BLaER1 (cell line): Measurements from ENCODE around the gene ASAP2.
A peak's percentile ranks its signal among the peaks of the same experiment; 100 is the strongest.

Experiments used
- H3K27ac ChIP-seq: shearing (Covaris generic); formaldehyde crosslinking; 2 replicates; pipeline ENCODE4 v1.8.1; 2022
- H3K27me3 ChIP-seq: shearing (Covaris generic); formaldehyde crosslinking; 2 replicates; pipeline ENCODE4 v1.8.1; 2022
- H3K36me3 ChIP-seq: shearing (Covaris generic); formaldehyde crosslinking; 2 replicates; pipeline ENCODE4 v1.8.1; 2022
- H3K4me1 ChIP-seq: shearing (Covaris generic); formaldehyde crosslinking; 2 replicates; pipeline ENCODE4 v1.8.1; 2022
- H3K4me2 ChIP-seq: shearing (Covaris generic); formaldehyde crosslinking; 2 replicates; pipeline ENCODE4 v1.8.1; 2022
- H3K4me3 ChIP-seq: shearing (Covaris generic); formaldehyde crosslinking; 2 replicates; pipeline ENCODE4 v1.8.1; 2022
- H3K9ac ChIP-seq: shearing (Covaris generic); formaldehyde crosslinking; 2 replicates; pipeline ENCODE4 v1.8.1; 2022
- H3K9me3 ChIP-seq: shearing (Covaris generic); formaldehyde crosslinking; 2 replicates; pipeline ENCODE4 v1.8.1; 2022
- H4K20me1 ChIP-seq: shearing (Covaris generic); formaldehyde crosslinking; 2 replicates; pipeline ENCODE4 v1.8.1; 2022
- Cebpa-rat ChIP-seq: shearing (Covaris generic); IDR thresholded peaks from 2 replicates; pipeline ENCODE4 v1.8.1; 2022

The ASAP2 gene

GRCh38 chr2:9249020-9249800, 42.6 kb downstream of the ASAP2 start:
- no peak overlapping the region for H3K9ac ChIP-seq
- H3K4me1 ChIP-seq = peaks cover 68% of the 10 kb centered on the region
- peak overlapping the region; percentile 57 for H3K4me2 ChIP-seq
- H3K36me3 ChIP-seq = peaks cover 6% of the 10 kb centered on the region
- H3K9me3 ChIP-seq = no peaks in the 10 kb centered on the region
- no peaks in the 10 kb centered on the region for H3K27me3 ChIP-seq
- peaks cover 99% of the 10 kb centered on the region for H4K20me1 ChIP-seq
- H3K27ac ChIP-seq = peak overlapping the region; percentile 48
- no peak for TF ChIP-seq Cebpa-rat
- H3K4me3 ChIP-seq = no peak overlapping the region

GRCh38 chr2:9250091-9250490, 43.5 kb downstream of the ASAP2 start:
- H3K9me3 ChIP-seq = no peaks in the 10 kb centered on the region
- TF ChIP-seq Cebpa-rat = no peak

GRCh38 chr2:9250498-9251153, 44.0 kb downstream of the ASAP2 start:
- Histone ChIP-seq H3K27ac (peak overlapping the region; percentile 38), H3K4me1 (peaks cover 57% of the 10 kb centered on the region), H3K36me3 (peaks cover 6% of the 10 kb centered on the region), H3K9me3 (no peaks in the 10 kb centered on the region), H3K4me3 (no peak overlapping the region), H4K20me1 (peaks cover 99% of the 10 kb centered on the region), H3K4me2 (peak overlapping the region; percentile 57), H3K9ac (no peak overlapping the region), H3K27me3 (no peaks in the 10 kb centered on the region)
- no peak for TF ChIP-seq Cebpa-rat

More at GRCh38 chr2:9250091-9250490, 43.5 kb downstream of the ASAP2 start:
- Histone ChIP-seq H3K9ac (no peak overlapping the region), H3K36me3 (peaks cover 6% of the 10 kb centered on the region), H3K4me2 (peak overlapping the region; percentile 57), H3K4me3 (no peak overlapping the region), H3K27ac (peak overlapping the region; percentile 48), H3K27me3 (no peaks in the 10 kb centered on the region), H4K20me1 (peaks cover 99% of the 10 kb centered on the region), H3K4me1 (peaks cover 63% of the 10 kb centered on the region)

- Histone ChIP-seq H3K36me3 (peaks cover 2% of the 10 kb centered on the region), H3K27ac (peak overlapping the region; percentile 38), H3K4me1 (peaks cover 63% of the 10 kb centered on the region), H3K27me3 (no peaks in the 10 kb centered on the region), H3K4me2 (peak overlapping the region; percentile 57), H3K9me3 (no peaks in the 10 kb centered on the region), H3K4me3 (no peak overlapping the region), H3K9ac (no peak overlapping the region), H4K20me1 (peaks cover 99% of the 10 kb centered on the region)
- no peak for TF ChIP-seq Cebpa-rat
Measured at GRCh38 chr2:9251154-9252001, 44.8 kb downstream of the ASAP2 start.

- Histone ChIP-seq H3K27me3 (no peaks in the 10 kb centered on the region), H3K27ac (peak overlapping the region; percentile 14; the same call in 1 of the 2 replicates), H3K4me3 (no peak overlapping the region), H3K4me2 (peak overlapping the region; percentile 57), H4K20me1 (peaks cover 99% of the 10 kb centered on the region), H3K9ac (no peak overlapping the region), H3K36me3 (no peaks in the 10 kb centered on the region; the same call in none of the 2 replicates), H3K4me1 (peaks cover 65% of the 10 kb centered on the region), H3K9me3 (no peaks in the 10 kb centered on the region)
- TF ChIP-seq Cebpa-rat = no peak
Measured at GRCh38 chr2:9252002-9252357, 45.4 kb downstream of the ASAP2 start.

- peaks cover 99% of the 10 kb centered on the region for H4K20me1 ChIP-seq
- no peak for TF ChIP-seq Cebpa-rat
- H3K27ac ChIP-seq = no peak overlapping the region
- no peaks in the 10 kb centered on the region for H3K9me3 ChIP-seq
- no peak overlapping the region for H3K9ac ChIP-seq
- no peak overlapping the region for H3K4me2 ChIP-seq
- H3K36me3 ChIP-seq = no peaks in the 10 kb centered on the region; the same call in none of the 2 replicates
- no peak overlapping the region for H3K4me3 ChIP-seq
- no peaks in the 10 kb centered on the region for H3K27me3 ChIP-seq
- H3K4me1 ChIP-seq = peaks cover 65% of the 10 kb centered on the region
Measured at GRCh38 chr2:9255416-9255815, 48.8 kb downstream of the ASAP2 start.

- Histone ChIP-seq H3K4me3 (no peak overlapping the region), H3K4me2 (peak overlapping the region; percentile 79), H3K27ac (no peak overlapping the region), H3K36me3 (no peaks in the 10 kb centered on the region; the same call in none of the 2 replicates), H3K9ac (no peak overlapping the region), H4K20me1 (peaks cover 99% of the 10 kb centered on the region), H3K27me3 (no peaks in the 10 kb centered on the region), H3K4me1 (peaks cover 65% of the 10 kb centered on the region), H3K9me3 (no peaks in the 10 kb centered on the region)
- TF ChIP-seq Cebpa-rat = no peak
Measured at GRCh38 chr2:9256147-9256546, 49.5 kb downstream of the ASAP2 start.

GRCh38 chr2:9256570-9257043, 50.0 kb downstream of the ASAP2 start:
- no peak overlapping the region for H3K4me3 ChIP-seq
- no peaks in the 10 kb centered on the region for H3K9me3 ChIP-seq
- H3K36me3 ChIP-seq = no peaks in the 10 kb centered on the region; the same call in none of the 2 replicates
- no peaks in the 10 kb centered on the region for H3K27me3 ChIP-seq
- H3K9ac ChIP-seq = 0 out of 2 replicates have a peak overlapping the region, but pooled peaks have one; percentile 40
- peak overlapping the region; percentile 79 for H3K4me2 ChIP-seq
- H4K20me1 ChIP-seq = peaks cover 99% of the 10 kb centered on the region
- peaks cover 65% of the 10 kb centered on the region for H3K4me1 ChIP-seq
- H3K27ac ChIP-seq = peak overlapping the region; percentile 40; the same call in 1 of the 2 replicates
- no peak for TF ChIP-seq Cebpa-rat

- TF ChIP-seq Cebpa-rat = no peak
- H4K20me1 ChIP-seq = peaks cover 100% of the 10 kb centered on the region
- peak overlapping the region; percentile 57 for H3K27ac ChIP-seq
- H3K27me3 ChIP-seq = no peaks in the 10 kb centered on the region
- H3K4me2 ChIP-seq = peak overlapping the region; percentile 79
- H3K4me3 ChIP-seq = peak overlapping the region; percentile 11; the same call in 1 of the 2 replicates
- no peaks in the 10 kb centered on the region; the same call in 1 of the 2 replicates for H3K36me3 ChIP-seq
- H3K9ac ChIP-seq = peak overlapping the region; percentile 51; the same call in 1 of the 2 replicates
- no peaks in the 10 kb centered on the region for H3K9me3 ChIP-seq
- peaks cover 73% of the 10 kb centered on the region for H3K4me1 ChIP-seq
Measured at GRCh38 chr2:9258501-9258900, 51.9 kb downstream of the ASAP2 start.
